Body of pancreas (tissue), 4 donors: ENCODE measurements around the gene SLC12A7.

Experiments used
- POLR2A ChIP-seq, 3 donors: fragments of 450-650 bp; IDR thresholded peaks; one replicate each; pipeline ENCODE4 v1.6.1; 2016; ENCODE audit warnings: antibody characterized with exemption in 3 of 3, mild to moderate bottlenecking in 2 of 3
- TF ChIP-seq, protein P1 (sequence below), 7 experiments: fragments of 450-650 bp in 4 of 7; fragments of 200-600 bp in 3 of 7; sonication (generic) in 3 of 7; IDR thresholded peaks; one replicate each; pipeline ENCODE4 v1.5.1; 2016 to 2019; ENCODE audit warnings: antibody characterized with exemption in 7 of 7

DNA sequence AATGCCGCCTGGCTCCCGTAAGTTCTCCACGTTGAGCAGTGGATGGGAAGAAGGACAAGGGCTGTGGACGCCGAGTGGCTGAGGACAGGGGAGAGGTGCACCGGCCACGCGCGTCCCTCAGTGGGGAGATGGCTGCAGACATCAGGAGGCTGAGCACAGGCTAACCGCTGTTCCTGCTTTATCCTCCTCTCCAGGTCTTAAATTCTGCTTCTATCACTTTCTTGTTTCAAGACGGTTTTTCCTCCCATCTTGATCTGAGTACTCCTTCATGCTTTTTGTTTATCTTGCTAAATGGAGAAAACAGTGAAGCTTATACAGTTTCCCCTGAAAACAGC, 47.4 kb upstream of the SLC12A7 start:
- no peak for TF ChIP-seq POLR2A (IDR thresholded peaks at IDR 0.05)
- TF ChIP-seq, protein P1, sequence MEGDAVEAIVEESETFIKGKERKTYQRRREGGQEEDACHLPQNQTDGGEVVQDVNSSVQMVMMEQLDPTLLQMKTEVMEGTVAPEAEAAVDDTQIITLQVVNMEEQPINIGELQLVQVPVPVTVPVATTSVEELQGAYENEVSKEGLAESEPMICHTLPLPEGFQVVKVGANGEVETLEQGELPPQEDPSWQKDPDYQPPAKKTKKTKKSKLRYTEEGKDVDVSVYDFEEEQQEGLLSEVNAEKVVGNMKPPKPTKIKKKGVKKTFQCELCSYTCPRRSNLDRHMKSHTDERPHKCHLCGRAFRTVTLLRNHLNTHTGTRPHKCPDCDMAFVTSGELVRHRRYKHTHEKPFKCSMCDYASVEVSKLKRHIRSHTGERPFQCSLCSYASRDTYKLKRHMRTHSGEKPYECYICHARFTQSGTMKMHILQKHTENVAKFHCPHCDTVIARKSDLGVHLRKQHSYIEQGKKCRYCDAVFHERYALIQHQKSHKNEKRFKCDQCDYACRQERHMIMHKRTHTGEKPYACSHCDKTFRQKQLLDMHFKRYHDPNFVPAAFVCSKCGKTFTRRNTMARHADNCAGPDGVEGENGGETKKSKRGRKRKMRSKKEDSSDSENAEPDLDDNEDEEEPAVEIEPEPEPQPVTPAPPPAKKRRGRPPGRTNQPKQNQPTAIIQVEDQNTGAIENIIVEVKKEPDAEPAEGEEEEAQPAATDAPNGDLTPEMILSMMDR (IDR thresholded peaks at IDR 0.05): no peak
